GM12892 (cell line): ENCODE measurements around the gene SLC29A3.

Experiments
- POLR2A ChIP-seq: IDR thresholded peaks from 2 replicates; pipeline ENCODE4 v1.6.1; 2011; ENCODE audit warnings: low read depth, low read length, control low read depth
- POLR2AphosphoS5 ChIP-seq: IDR thresholded peaks from 2 replicates; pipeline ENCODE4 v1.6.1; 2011; ENCODE audit warnings: low read depth, low read length, control low read depth

- TF ChIP-seq POLR2A: no peak
- no peak for TF ChIP-seq POLR2AphosphoS5
Measured at GRCh38 chr10:71394926-71395562, 76.0 kb downstream of the SLC29A3 start.
